C4-2B (cell line): ENCODE data around the gene MYH4.
A peak's percentile ranks its signal among the peaks of the same experiment; 100 is the strongest.

Experiments used
- H3K27ac ChIP-seq: fragments of 450-650 bp; 2 replicates; pipeline ENCODE4 v1.5.1; 2017
- CTCF ChIP-seq: fragments of 450-650 bp; conservative IDR thresholded peaks from 2 replicates; pipeline ENCODE4 v1.5.1; 2017; ENCODE audit warnings: mild to moderate bottlenecking
- ZFX ChIP-seq: fragments of 450-650 bp; IDR thresholded peaks from 2 replicates; pipeline ENCODE4 v1.6.1; 2017

MYH4 gene

GRCh38 chr17:10421900-10422542 is 47.3 kb downstream of the MYH4 start, which contains the start of gene MYH8:
Gene MYH8, minus strand, starts transcription at chr17:10421950. Its CDS starts 1,723 bp downstream, at chr17:10420227.
- TF ChIP-seq ZFX: no peak
- no peak for TF ChIP-seq CTCF
- no peak within 1 kb of the TSS for H3K27ac ChIP-seq

- no peak for TF ChIP-seq ZFX
- no peak for TF ChIP-seq CTCF
- H3K27ac ChIP-seq: no peak overlapping the region
Measured at GRCh38 chr17:10421211-10421610, 48.1 kb downstream of the MYH4 start.

GRCh38 chr17:10420811-10421210 is 48.5 kb downstream of the MYH4 start:
- TF ChIP-seq CTCF (no peak), ZFX (no peak)
- H3K27ac ChIP-seq: no peak overlapping the region

- no peak overlapping the region for H3K27ac ChIP-seq
- TF ChIP-seq ZFX (no peak), CTCF (no peak)
Measured at GRCh38 chr17:10417431-10417830, 51.9 kb downstream of the MYH4 start.

- H3K27ac ChIP-seq: no peak overlapping the region
- TF ChIP-seq ZFX (no peak), CTCF (no peak; the same call in 1 of the 2 replicates)
Measured at GRCh38 chr17:10415161-10415560, 54.2 kb downstream of the MYH4 start.

GRCh38 chr17:10403589-10403988 is 65.8 kb downstream of the MYH4 start:
- TF ChIP-seq ZFX (no peak), CTCF (no peak)
- H3K27ac ChIP-seq: no peak overlapping the region

- no peak for TF ChIP-seq ZFX
- peak; percentile 2; the same call in 1 of the 2 replicates for TF ChIP-seq CTCF
- H3K27ac ChIP-seq: no peak overlapping the region
Measured at GRCh38 chr17:10398352-10398751, 71.0 kb downstream of the MYH4 start.
